ENCODE results near the gene PTPRN2.

DNA sequence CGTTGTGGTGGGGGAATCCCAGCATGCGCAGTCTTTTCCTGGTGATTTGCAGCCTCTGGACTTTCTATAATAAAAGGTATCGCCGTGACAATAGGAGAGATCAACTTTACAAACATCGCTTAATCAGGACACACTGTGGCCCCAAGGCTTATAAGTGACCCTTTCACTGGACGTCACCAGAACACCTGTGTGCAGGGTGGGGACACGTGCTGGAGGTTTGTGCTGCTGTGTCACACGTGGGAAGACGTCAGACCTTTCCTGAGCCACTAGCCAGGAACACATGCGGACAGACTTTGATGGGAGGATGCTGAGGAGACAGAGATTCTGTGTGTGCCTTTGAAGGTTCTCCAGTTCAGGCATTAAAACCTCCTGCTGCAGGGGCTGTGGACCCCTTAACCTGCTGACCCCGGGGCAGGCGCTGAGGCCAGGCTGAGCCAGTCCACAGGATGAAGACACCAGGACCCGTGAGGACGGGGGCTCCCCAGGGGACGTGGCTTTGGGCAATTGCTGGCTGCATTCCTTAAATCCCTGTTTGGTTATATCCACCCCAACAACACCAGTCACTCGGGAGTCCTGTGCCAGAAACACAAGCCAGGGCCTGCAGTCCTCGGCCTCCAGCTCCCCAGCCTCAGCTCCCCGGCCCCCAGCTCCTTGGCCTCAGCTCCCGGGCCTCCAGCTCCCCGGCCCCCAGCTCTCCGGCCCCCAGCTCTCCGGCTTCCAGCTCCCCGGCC lies 183.4 kb downstream of the PTPRN2 start:
- no peak for TF ChIP-seq CTCF (conservative IDR thresholded peaks at IDR 0.05; ENCODE audit: low read depth, low read length)
- TF ChIP-seq EZH2 (IDR thresholded peaks at IDR 0.05; ENCODE audit: borderline replicate concordance, low read depth, low read length, poor library complexity, severe bottlenecking), result no peak

Data from A673 (cell line).